Fibroblast of skin of abdomen (primary cell): ENCODE measurements around the gene PLCD1.
"Not testable (repeated sequence)": the region's sequence is repeated elsewhere in the genome, so short reads cannot be mapped to it uniquely, and the experiment has no call there.

Source experiments
- DNase-seq: peaks from one replicate; pipeline ENCODE4 v3.0.0-alpha.2; 2013

PLCD1 gene

DNA sequence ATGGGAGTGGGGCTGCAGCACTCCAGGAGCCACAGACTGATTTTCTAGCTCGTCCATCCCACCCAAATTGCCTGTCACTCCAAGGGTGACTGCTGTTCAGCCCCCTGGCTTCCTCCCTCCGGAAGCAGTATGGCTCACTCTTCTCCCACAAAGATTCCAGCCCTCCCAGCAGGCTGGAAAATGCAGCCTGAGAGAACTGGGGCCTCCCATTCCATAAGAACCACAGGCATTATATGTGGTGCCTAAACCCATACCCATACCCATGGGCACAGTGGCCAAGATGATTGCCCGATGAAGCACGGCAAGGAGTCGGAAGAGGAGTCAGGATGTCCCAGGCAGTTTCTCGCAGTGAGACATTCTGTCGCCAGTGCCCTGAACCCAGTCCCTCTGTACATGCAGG lies 44.8 kb downstream of the PLCD1 start:
- DNase-seq, result no peak

DNA sequence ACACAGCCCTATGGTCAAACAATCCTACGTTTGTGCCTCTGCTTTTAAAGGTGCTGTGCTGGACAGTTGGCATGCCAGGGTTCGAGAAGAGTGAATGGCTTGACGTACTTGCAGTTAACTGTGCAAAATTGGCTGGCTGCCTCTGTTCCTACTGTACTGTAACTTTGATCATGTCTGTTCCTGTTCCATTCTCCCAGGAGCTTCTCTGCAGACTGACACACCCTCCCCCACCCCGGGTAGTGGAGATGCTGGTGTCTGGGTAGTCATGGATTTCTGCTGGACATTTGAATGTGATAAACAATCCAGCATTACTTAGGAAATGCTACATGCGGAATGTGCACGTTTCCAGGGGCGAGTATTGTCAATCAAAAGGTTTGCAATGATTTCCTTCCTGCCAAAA lies 45.4 kb downstream of the PLCD1 start:
- no peak for DNase-seq

DNA sequence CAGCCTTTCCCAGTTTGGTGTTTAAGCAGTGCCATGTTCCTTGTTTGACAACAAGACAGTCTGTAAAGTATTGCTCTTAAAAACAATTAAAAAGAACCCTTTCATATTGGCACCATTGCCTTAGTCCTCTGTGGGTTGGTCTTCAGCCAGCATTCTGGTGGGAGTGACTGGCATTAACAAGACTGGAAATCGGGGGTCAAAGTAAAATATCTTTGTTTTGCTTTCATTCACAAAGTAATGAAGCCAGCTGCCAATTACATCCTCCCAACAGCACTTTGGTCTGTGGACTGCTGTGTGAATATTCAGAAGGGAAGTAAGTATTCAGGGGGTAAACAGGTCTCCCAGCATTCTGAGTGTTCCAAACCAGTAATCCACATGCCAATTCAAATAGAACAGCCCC lies 47.1 kb downstream of the PLCD1 start:
- no peak for DNase-seq

DNA sequence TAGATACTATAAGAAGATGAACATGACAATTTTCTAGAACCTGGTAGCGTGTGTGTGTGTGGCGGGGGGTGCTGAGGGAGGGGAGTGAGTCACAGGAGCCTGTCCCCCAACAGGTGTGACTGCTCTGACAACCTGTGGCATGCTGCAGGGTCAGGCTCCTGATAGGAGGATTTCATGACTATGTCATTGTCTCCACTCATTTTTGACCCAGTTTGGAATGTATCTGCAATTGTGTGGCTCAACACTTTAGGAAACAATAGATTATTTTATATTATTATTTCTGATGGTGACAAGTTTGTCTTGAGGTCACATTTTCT lies 48.1 kb downstream of the PLCD1 start:
- DNase-seq, result no peak

DNA sequence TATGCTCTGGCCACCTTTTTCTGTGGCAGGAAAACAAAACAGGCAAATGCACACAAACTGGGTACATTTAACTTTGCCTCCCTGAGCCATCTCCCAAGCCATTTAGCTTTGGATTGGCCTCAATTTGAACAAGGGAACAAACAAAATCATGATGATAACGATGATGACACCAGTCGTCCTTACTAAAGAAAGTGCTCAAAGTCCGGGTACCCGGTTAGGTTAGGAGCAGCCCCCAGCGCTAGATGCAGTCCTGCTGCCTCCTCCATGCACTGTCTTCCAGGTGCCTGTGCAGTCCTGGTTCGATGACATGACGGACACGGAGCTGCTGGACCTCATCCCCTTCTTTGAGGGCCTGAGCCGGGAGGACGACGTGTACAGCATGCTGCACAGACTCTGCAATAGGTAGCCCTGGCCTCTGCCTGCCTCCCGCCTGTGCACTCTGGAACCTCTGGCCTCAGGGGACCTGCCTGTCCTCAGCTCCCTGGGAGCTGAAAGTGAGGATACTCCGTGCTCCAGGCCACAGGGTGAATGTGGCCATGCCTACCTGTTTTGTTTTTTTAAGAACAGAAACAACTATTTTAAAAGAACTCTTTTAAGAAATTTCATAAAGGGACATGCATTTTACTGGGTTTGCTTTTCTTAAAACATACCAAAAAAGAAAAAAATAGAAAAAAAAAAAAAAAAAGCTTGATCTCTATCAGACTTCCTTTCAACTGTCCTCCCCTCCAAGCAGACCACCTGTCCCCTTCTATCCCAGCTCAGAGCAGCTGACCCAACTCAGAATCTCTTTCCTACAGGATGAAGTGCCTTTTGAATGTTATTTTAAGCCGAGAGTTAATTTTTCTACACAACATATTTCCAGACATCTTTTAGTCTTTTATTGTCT lies 48.7 kb downstream of the PLCD1 start:
- no peak for DNase-seq

DNA sequence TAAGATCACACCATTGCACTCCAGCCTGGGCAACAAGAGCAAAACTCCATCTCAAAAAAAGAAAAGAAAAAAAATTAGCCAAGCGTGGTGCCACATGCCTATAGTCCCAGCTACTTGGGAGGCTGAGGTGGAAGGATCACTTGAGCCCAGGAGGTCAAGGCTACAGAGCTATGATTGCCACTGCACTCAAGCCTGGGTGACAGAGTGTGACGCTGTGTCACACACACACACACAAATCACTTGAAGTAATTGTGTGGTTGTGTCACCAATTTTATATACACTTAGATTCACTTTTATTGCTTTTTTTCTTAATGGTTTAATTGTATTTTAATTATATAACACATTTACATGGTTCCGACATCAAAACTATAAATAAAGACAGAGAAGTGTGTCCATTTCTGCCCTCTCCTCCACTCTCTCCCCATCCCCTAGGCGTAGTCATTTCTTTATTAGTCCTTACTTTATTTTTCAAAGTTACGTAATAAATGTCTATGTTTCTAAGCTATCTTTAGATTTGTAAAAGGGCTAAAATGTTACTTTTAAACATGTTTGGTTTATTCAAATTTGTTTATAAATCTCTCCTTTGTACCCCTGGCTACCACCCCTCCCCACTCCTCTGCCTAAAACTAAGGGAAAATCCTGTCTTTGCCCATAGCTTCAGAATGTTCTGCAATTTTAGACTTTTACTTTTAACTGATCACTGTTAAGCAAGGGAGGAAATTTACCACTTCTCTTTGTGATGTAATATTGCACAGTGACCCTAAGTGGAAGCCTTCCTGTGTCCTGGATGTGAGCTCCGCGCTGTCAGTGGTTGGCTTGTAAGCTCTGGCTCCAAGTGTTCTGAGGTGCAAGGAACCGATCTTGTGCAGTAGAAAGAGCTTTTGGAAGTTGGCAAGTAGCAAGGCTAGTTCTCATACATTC lies 49.6 kb downstream of the PLCD1 start:
- no peak for DNase-seq

DNA sequence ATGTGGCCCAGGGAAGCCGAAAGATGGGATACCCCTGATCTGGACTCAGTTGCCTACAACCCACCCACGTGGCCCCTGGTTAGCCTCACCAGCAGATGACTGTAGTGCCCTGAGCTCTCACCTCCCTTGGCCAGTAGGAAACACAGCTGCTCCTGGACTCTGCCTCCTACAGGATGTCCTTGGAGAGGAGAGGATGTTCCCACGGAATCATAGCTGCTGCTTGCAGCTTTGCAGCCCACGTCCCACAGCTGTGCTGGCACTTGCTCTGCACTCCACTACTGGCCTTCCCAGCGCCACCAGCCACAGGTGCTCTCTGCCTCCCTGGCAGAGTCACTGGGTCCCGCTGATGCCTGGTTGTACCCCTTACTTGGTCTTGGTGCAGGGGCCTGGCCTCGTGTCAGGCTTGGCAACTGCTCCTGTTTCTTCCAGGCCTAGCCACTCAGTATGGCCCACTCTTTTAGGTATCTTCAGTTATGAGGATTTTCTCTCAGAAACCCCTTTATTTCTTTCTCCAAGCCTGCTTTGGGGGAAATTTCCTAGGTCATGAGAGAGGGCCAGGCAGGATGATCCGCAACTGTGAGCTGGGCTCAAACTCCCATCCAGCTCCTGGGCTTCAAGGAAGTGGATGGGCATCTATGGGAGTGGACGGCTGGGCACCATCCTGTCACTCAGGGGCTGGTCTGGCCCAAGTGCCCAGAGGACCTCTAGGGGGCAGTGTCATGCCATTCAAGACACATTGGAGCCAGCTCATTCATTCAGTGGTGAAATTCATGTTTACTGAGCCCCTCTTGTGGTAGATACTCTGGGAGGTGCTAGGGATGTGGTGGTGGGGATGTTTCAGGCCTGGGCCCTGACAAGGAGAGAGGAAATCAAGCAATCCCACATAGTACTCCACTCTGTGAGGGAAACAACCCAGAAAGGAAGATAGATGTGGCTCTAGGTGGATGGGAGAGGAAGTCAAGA lies 55.0 kb downstream of the PLCD1 start:
- DNase-seq, result peak; percentile 53

DNA sequence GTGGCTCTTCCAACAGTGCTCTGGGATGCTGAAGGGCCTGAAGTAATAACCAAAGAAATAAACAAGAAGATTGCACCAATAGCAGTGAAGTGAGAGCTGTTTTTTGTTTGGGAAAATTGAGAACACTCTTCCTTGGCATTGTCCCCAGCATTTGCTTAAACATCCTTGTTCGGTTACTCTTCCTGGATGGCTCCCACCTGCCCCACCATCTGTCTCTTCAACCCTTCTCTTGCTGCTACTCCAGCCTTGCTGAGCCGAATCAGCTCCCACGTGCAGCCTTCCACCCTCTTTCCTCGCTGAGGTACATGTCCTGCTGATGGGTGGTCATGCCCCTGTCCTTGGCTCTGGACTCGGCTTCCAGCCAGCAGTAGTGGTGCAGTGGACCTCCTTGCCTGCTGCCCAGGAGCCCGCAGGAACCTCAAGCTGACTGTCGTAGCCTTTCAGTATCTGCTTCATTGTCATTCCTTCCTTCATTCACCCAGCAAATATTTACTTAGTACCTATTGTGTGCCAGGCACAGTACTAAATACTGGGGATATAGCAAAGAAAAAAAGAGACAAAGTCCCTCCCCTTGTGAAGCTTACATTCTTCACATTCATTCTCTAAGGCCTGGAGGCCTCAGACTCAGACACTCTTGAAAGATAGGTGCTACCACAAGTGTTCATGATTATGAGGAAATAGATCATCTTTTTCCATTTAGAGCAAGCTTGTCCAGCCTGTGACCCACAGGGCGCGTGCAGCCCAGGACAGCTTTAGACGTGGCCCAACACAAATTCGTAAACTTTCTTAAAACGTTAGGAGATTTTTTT lies 56.0 kb downstream of the PLCD1 start:
- DNase-seq, result no peak

DNA sequence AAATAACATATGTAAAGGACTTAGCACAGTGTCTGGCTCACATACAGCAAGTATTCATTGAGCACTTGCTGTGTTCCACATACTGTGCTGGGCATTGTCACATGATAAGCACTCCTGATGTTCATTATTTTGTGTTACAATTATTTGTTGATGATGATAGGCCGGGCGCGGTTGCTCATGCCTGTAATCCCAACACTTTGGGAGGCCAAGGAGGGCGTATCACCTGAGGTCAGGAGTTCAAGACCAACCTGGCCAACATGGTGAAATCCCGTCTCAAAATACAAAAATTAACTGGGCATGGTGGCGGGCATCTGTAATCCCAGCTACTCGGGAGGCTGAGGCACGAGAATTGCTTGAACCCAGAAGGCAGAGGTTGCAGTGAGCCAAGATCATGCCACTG lies 57.4 kb downstream of the PLCD1 start:
- not testable (repeated sequence) for DNase-seq

DNA sequence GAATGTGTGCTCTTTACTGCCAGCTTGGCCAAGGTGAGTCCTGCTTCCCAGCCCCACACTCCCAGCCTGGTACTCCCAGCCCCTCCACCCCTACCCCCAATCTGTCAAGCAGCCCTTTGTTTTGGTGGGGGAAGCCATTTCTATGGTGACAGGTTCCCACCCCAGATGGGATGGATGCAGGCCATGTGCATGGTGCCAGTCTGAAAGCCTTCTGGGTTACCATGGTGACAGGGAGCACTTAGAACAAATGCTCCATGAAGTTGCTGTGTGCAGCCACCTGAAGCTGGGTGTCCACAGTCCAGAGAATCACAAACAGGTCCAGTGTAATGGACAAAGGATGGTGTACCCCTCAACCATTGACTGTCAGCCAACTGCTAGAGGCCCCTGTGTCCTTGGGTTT lies 58.0 kb downstream of the PLCD1 start:
- DNase-seq, result no peak

DNA sequence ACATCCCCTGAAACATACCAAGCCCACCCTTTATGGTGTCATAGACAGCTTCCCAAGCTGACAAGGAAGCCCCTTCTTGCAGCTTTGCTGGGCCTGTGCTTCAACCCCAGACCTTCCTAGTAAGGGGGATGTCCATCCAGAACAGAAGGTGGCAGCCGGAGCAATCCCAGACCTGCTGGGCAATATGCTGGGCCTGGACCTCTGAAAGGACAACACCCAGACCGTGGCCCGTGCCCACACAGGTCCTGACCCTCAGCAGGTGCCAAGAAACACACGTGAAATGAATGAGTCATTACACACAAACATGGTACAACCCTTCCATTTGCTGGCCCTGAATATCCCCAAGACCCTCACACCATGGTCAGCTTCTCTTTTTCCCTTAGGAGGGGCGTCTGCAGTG lies 58.6 kb downstream of the PLCD1 start:
- no peak for DNase-seq

DNA sequence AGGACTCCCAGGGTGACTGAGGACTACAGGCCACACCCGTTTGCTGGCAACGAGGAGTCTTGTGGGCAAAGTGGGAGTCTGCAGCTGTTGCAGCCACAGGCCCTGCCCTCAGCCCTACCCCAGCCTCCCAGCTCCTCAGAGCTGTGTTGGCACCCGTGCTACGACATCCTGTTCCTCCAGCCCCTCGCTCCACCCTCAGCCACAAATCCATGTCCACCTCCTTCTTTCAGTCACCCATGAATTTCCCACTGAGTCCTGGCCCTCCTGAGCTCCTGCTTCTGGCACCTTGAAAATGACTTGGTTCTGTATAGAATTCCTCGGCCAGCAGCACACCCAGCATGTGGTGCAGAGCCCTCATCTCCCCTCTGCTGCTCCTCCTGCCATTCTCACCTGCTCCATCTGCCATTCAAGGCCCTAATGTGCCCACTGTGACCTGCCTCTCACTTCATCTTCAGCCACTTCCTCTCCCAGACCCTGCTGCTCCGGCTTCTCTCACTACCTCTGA lies 59.8 kb downstream of the PLCD1 start:
- no peak for DNase-seq

DNA sequence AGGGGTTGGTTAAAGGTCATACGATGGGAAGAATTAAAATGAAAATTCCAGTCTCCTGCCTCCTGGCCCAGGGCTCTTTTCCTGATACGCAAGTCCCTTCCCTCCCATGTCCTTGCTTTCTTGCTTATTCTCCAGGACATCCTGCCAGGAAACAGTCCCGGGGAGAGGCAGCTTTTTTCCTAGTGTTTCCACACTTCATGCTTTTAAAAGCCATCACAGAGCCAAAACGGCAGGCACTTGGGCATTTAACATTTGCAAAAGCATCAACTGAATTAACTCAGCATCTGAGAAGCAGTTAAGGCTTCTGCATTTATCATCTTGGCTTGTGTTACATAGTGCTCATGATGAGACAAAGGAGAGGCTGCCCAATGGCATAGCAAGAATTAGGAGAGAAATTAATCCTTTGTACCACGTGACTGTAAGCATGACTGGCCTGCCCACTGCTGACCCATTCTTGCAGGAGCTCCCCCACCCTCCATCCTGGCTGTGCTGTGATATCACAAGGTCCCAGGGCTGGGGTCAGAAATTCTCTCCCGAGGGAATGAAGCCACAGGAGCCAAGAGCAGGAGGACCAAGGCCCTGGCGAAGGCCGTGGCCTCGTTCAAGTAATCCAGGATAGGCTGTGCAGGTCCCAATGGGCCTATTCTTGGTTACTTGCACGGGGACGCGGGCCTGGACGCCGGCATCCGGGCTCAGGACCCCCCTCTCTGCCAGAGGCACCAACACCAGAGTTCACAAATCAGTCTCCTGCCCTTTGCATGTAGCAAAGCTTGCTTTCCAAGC lies 60.4 kb downstream of the PLCD1 start:
- DNase-seq, result no peak

DNA sequence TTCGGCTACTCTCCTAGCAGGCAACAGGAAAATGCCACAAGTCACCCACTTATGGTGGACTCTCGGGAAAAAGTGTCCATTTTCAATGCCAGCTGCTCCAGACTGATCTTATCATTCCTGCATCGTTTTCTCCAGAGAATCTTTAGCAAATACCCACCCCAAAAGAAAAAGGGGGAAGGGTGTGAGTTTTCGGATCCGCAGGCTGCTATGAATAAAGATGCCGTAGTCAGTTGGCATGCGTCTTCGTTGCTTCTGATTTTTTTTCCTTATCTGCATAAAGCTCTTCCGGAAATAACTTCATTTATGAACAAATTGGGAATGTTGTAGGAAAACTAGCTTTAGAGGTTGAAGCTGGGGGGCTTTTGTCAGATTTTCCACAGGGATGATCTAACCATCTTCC lies 61.2 kb downstream of the PLCD1 start:
- DNase-seq, result no peak

DNA sequence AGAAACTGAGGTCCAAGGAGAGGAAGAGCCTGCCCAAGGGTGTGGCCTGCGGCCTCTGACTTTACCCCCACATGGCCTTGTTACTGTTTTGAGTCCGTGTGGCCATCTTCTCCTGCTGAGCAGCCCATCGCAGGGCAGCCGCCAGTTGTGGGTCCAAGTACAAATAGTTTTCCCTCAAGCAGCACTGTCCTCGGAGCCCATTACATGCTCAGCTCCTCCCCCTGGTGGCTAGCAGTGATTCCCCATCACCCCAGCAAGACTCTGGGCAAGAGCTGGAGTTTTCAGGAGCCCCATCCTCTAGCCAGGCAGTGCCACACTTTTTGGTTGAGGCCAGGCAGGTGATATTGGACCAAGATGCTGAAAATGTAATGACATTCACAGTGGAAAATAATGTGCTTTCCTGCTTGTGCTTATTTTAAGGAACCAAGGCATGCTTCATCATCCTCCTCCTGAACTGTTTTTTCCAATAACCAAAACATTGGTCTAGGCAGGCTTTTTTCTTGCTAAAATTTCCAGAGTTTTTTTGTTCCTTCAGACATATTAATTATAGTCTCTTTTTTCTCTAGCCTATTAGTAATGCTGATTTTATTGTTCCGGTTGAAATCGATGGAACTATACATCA lies 62.1 kb downstream of the PLCD1 start:
- peak; percentile 59 for DNase-seq

DNA sequence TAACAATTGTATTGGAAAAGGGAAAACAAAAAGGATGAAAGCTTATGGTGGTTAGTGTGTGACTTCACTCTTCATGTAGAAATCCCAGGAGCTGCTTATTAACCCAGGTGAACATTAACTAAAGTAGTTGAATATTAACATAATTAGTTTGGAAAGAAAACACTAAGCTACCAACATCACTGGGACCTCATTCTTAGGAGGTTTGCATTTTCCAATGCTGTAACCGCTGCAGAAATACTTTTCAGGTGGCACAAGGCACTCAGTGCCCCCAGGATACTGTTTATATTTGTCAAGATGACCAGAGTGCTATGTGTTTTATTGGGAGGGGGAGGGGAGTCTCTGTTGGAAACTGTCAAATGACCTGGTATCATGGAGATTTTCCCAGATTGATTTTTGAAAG lies 64.7 kb downstream of the PLCD1 start:
- DNase-seq, result no peak

DNA sequence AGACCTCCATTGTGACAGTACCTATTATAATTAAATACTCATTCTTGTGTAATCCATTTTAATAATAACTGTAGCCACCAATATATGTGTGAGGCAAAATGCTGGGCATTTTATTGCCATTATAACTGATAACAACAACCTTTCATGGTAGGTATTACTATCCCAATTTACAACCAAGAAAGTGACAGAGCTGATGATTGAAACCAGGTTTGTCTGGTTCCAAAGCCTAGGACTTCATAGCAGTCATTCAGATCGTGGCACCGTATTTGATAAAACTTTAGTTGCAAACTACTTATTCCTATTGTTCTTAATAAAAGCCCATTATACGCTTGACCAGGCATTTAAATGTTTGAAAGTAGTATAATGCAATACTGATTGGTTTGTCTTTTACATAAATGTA lies 65.3 kb downstream of the PLCD1 start:
- no peak for DNase-seq

DNA sequence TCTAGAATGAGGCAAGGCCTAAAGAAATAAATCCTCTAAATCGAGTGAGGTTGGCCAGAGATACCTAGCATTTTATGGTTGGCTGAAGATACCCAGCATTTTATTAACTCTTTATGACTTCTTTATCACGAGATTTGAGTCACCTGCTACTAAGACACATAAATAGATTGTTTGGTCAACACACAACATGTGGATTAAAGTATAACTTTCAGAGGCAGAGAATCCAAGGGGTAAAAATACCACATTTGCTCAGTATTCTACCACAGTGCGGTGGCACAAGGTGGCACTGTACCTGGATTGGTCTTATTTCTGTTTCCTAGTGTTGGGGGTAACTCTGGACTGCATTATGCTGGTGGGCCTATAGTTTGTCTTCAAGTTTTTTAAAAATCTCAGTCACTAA lies 65.8 kb downstream of the PLCD1 start:
- DNase-seq, result no peak

DNA sequence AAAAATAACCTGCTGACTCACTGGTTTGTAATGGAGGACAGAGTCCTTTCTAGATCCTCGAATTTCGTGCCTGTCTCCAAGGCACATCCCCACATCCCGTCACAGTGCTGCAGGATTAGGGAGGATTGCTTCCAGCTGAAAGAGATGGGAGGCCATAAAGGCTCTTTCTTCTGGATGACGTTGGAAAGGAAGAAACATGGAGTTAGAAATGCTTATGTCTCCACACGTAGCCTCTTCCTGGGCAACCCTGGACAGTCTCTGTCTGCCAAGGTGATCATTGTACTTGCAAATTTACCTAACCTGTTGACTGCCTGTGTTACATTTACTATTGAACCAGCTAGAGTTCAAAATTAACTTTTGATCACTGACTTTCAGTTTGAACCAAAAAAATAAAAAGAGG lies 66.4 kb downstream of the PLCD1 start:
- peak; percentile 61 for DNase-seq
